Activated T-cell treated with anti-CD3 and anti-CD28 coated beads for 48 hours (primary cell): ENCODE results near the gene CREBBP.

ENCODE experiments used
- DNase-seq: peaks from one replicate; pipeline ENCODE4 v3.0.0-alpha.2; 2020; ENCODE audit warnings: low read depth

The CREBBP gene

DNA sequence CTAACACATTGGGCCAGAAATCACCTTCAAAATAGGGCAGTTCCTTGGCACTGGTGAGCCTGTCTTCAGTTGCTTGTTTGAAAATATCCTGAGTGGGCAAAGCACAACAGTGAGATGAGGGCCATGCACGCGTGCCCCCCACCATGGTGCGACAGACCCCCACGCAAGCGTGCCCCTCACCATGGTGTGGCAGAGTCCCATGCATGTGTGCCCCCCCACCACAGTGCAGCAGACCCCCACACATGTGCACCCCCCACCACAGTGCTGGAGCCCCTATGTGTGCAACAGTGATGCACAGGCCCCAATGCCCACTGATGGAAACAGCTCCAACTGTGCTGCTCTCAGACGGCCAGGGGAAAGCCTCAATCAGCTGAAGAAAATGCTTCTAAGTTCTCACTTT lies 144.4 kb downstream of the CREBBP start:
- no peak for DNase-seq

- no peak for DNase-seq
These were observed 145.0 kb downstream of the CREBBP start for GRCh38 chr16:3735541-3735940.

- DNase-seq = no peak
These were observed 145.7 kb downstream of the CREBBP start for GRCh38 chr16:3734758-3735221.

- DNase-seq = no peak
These were observed 146.3 kb downstream of the CREBBP start for GRCh38 chr16:3734084-3734757.

DNA sequence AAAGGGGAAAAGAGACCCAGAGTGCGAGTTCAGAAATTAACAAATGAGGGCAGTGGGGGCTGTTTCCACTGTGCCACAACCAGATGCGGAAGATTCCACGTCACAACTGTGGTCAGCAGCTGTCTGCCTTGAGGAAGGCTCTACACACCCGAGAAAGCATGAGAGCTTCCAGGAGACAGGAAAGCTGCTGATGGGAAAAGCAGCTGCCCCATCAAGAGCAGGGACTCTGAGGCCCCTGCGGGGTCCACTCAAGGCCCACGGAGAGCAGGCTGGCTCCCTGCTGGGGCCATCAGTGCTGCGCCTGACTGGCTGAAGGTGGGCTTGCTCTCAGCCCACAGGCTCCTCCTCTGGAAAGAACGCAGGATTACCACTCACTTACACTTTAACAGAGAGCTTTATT lies 148.3 kb downstream of the CREBBP start:
- DNase-seq = no peak

DNA sequence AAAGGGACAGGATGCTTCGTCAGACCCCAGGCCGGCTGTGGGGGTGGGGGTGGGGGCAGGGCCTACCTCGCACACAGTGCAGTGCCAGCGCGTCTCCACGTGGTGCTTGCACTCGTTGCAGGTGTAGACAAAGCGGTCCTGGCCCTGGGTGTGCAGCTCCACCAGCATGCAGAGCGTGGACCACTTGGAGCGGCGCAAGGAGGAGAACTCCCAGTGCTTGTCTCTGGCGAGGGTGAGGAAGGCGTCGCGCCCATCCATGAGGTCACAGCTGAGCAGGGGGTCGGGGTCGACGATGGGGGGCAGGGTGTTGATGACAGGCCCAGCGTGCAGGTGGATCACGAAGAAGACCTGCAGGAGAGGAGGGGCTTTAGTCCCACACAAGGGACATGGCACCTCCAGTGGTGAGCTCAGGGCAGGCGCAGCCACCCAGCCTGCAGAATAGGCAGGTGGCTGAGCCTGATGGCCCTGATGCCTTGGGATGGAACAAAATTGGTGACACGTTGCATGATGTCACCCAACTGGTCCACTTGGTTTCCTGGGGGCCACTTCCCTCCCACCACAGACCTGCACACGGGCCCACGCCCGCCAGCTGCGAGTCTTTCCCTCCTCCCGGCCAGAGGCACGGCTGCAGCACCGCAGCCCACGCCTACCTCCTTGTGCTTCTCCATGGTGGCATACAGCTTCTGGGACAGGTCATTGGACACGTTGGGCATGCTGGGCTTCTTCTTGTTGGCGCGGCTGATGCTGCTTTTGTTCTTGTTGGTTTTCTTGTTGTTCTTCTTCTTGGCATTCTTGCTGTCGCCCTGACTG lies 149.2 kb downstream of the CREBBP start:
- DNase-seq = no peak

DNA sequence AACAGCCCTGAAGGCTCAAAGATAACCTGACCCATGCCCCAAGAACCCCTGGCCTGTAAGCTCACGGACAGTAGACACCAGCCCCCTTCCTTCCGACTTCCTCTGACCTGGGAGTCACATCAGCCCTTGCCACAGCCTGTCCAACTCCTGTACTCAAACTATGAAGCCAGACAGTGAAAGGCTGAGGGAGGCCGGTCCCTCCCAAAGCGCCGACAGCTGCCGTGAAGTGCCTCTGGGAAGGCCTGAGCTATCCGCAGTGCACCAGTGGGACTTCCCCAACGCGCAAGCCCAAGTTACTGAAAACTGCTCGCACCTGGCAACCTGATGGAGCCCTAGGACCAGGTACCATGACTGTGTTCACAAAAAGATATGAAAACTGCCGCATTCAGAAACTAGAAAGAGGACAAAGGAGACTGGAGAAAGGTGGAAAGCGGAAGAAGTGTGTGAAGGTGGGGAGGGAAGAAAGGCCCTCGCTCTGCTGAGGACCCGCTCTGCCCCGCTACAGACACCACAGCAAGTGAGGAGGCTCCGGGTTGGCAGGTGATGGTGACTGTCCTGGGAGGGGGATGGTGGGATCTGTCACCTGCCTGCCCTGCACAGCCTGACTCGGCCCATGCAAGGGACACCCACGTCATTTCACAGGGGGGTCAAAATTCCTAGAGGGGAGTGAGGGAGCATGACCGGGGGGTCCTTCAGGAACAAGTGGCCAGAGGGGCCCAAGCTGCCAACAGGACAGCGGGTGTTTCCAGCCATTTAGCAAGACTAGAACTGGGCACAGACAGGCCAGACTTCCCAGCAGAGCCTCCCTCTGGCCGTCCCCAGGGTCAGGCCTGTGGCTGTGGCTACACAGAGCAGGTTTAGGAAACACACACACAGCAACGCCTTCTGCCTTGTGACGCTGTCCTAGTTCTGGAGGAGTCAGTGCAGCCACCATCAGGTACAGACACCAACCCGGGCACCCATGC lies 150.1 kb downstream of the CREBBP start:
- DNase-seq = no peak

DNA sequence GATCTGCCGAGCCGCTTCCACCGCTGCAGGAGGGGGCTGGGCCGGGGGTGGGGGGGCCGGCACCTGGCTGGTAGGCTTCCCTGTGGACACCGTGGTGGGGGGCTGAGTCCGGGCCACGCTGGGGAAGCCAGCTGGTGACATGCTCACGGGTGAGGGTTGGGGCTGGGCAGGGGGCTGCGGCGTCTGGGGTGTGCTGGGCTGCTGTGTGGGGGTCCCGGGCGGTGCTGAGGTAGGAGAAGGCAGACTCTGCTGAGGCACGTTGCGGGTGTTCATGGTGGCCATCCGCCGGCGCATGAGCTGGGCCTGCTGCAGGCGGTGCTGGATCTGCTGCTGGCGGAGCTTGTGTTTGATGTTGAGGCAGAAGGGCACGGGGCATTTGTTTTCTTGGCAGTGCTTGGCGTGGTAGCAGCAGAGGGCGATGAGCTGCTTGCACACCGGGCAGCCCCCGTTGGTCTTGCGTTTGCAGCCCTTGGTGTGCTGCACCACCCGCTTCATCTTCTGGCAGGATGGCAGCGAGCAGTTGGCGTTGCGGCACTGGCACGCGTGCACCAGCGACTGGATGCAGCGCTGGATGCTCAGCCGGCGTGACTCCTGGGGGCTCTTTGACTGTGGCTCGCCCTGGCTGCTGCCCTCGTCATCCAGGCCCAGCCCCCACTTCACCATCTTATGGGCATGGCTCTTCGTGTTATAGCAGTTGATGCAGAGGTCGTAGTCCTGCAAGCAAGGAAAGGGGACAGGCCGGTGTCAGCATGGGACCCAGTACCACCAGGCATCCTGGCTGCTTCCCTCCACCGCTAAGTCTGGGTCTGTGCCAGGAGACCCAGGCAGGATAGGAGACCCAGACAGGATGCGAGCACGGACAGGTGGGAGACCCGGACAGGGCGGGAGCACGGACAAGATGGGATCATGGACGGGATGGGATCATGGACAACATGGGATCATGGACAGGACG lies 151.1 kb downstream of the CREBBP start:
- no peak for DNase-seq

DNA sequence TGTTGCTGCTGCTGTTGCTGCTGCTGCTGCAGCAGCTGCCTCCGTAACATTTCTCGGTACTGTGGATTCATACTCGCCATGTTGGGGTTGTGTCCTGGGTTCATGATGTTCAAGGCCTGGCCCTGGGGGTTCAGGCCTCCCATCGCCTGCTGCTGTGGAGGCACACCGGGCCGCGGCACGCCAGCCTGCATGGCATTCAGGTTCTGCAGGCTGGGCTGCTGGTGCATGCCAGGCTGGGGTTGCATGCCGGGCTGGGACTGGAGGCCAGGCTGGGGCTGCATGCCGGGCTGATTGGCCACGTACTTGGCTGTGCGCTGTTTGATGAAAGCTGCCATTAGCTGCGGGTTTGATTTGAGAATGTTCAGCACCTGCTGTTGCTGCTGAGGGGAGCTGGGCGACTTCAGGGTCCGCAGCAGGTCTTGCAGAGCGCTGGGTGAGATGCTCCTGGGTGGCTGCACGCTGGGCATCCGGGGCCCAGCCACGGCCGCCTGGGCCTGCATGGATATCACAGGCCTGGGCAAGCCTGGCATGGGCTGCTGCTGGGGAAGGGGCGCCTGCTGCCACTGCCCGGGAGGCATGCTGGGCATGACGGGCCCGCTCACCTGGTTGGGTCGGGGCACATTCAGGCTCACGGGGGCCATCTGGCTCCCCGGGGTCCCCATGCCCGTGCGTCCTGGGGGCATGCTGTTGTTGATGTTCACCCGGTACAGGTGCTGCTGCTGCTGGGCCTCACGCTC lies 151.9 kb downstream of the CREBBP start:
- DNase-seq = no peak

DNA sequence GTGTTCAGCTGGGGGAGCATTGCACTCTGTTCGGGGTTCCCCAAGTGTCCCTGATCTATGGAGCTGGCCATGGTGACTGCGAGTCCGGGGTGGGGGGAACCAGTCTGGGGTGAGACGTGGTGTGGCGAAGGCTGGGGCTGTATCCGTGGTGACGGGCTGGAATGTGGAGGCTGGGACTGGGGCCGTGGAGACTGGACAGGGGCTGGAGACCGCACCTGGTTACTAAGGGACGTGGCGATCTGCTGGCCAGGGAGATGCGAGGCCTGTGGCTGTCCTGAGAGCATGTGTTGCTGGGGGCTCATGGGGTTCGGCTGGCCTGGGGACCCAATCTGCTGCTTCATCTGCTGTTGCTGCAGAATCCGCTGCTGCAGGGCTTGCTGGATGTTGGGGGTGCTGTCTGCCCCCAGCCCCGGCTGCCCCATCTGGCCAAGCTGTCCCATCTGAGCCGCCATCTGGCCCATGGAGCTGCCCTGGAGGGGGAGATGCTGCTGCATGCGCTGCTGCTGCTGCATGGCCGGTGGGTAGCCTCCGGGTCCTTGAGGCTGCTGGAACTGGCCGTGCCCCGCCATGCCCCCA lies 152.6 kb downstream of the CREBBP start:
- DNase-seq = no peak

DNA sequence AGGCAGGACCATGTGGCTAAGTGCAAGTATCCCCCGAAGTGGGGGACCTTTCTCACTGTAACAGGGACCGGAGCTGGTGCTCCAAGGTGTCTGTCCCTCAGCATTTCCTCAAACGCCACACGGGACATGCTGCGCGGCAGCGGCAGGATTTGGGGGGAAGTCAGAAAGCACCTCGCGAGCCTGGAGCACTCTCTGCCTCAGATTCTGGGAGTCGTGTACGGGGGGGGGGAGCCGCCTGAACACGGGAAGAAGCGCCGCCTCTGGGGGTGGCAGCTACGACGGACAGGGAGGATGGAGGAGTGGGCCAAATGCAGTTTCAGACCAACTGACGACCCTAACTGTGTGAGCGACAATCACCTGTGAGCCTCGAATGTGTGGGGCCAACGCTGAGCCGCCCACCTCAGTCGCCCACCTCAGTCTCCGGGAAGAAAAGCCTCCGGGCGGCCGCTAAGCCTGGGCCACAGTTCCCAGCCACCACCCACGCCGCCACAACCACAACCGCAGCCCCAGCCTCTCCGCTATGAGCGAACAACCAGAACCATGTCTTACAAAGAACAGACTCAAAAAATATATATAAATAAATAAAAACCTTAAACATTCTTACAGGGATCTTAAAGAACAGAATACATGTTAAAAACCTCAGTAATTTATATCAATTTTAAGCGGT lies 154.4 kb downstream of the CREBBP start:
- DNase-seq = no peak

GRCh38 chr16:3725276-3725675 lies 155.2 kb downstream of the CREBBP start:
- no peak for DNase-seq

DNA sequence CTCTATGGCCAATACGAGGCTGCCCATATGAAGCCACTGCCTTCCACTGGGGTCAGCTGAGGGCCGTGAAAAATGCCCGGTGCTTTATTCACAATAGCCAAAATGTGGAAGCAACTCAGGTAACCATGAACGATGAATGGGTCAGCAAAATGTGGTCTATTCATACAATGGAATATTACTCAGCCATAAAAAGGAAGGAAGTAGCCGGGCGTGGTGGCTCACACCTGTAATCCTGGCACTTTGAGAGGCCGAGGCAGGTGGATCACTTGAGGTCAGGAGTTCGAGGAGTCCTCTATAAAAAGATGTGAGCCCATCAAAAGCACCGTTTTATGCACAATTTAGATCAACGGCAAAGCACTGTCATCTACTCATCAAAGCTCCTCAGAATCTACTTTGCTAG lies 158.0 kb downstream of the CREBBP start:
- DNase-seq = no peak

DNA sequence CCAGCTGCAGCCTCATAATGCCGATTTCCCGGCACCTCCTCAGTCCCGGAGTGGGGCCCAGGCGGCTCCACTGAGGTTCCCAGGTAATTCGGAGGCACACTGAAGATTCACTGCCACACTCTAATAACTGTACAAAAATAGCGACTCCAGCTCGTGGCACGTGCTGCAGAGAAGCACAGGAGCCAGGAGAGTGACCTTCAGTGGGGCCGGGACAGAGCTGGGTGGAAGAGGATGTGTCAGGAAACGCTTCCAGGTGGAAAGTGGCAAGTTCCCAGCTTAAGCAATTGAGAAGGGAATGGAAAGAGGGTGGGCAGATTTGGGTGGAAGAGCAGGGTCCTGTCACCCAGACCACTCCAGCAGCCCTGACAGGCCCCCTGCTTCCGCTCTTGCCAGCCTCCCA lies 160.1 kb downstream of the CREBBP start:
- DNase-seq = no peak

- no peak for DNase-seq
These were observed 161.9 kb downstream of the CREBBP start for GRCh38 chr16:3718628-3719027.

- no peak for DNase-seq
These were observed 162.5 kb downstream of the CREBBP start for GRCh38 chr16:3718019-3718391.

DNA sequence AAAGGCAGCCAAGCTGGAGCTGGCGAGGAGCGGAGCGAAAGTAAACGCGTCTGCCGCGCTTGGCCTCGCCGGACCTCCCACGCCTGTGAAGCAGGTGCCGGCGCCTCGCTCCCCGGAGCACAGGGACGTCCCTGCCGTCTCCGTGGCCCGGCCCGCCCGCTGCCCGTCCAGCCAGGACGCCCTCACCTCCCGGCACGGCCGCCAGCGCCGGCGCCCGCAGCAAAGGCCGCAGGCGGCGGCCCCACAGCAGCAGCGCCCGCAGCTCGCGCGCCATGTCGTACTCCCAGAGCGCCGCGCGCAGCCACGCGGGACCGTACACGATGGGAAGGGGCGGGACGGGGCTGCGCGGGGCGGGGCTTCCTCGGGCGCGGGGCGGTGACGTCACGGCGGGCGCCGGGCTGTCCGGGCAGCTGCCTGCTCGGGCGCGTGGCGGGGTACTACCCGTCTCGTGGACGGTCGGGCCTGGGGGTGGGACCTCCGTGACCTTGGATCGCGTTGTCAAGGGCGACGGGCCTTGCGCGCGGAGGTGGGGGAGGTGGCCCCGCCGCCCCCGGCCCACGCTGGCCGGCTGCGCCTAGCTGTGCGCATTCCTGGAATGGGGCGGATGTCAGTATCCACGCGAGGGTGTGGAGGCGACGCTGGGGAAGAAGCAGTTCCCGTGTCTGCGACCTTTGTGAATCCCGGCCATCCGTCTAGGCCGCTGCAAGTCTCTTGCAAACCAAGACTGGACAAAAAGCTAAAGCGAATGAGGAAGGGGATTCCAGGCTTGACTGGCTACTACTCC lies 163.1 kb downstream of the CREBBP start, which contains the start of gene TRAP1:
Gene TRAP1 (minus strand): TSS at position 290 of the 784 bp plus-strand sequence. CDS start 16 bp downstream, at position 274.
- DNase-seq = peak; percentile 93

- no peak for DNase-seq
These were observed 163.7 kb downstream of the CREBBP start for GRCh38 chr16:3716831-3717234.

DNA sequence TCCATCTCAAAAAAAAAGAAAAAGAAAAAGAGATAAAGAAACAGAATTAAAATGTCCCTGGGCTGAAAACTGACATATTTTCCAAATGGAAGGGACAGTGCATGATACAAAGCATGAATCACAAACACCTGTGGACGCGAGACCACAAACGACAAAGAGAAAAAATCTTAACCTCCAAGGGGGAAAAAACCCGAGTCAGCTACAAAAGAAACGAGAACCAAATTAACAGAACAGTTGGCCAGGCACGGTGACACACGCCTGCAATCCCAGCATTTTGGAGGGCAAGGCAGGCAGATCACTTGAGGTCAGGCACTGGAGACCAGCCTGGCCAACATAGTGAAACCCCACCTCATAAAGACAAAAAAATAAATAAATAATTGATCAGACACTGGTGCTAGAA lies 165.1 kb downstream of the CREBBP start:
- DNase-seq = no peak
